ENCODE data around the gene DUSP1.

- TF ChIP-seq EZH2phosphoT487 (IDR thresholded peaks at IDR 0.05; ENCODE audit: borderline replicate concordance, low read depth, low read length) (no peak), CTCF (conservative IDR thresholded peaks at IDR 0.05; ENCODE audit: low read length) (no peak)
Measured at GRCh38 chr5:172799416-172799815, 28.4 kb upstream of the DUSP1 start.
